Astrocyte (in vitro differentiated cells and primary cell): ENCODE results near the gene GMDS.

Experiments
- EZH2 ChIP-seq: IDR thresholded peaks from 2 replicates; pipeline ENCODE4 v1.6.1; 2012; ENCODE audit warnings: mild to moderate bottlenecking, low read length, inconsistent platforms; ENCODE audit not compliant: insufficient read depth
- TF ChIP-seq, protein P1 (sequence below): IDR thresholded peaks from 2 replicates; pipeline ENCODE4 v1.5.1; 2011; ENCODE audit warnings: low read depth, mild to moderate bottlenecking, inconsistent platforms, low read length, moderate library complexity; ENCODE audit not compliant: insufficient read depth

GRCh38 chr6:1812487-1812886 is 432.9 kb downstream of the GMDS start:
- TF ChIP-seq EZH2: no peak
- TF ChIP-seq, protein P1, sequence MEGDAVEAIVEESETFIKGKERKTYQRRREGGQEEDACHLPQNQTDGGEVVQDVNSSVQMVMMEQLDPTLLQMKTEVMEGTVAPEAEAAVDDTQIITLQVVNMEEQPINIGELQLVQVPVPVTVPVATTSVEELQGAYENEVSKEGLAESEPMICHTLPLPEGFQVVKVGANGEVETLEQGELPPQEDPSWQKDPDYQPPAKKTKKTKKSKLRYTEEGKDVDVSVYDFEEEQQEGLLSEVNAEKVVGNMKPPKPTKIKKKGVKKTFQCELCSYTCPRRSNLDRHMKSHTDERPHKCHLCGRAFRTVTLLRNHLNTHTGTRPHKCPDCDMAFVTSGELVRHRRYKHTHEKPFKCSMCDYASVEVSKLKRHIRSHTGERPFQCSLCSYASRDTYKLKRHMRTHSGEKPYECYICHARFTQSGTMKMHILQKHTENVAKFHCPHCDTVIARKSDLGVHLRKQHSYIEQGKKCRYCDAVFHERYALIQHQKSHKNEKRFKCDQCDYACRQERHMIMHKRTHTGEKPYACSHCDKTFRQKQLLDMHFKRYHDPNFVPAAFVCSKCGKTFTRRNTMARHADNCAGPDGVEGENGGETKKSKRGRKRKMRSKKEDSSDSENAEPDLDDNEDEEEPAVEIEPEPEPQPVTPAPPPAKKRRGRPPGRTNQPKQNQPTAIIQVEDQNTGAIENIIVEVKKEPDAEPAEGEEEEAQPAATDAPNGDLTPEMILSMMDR: no peak
